Gastrocnemius medialis (tissue), 4 donors: ENCODE results near the gene SLC35E2B. TPM values are rescaled to one million over a fixed set of nuclear protein-coding genes. Genes with fewer than 3 reads are reported as not detected.
"Not testable (repeated sequence)": the region's sequence is repeated elsewhere in the genome, so short reads cannot be mapped to it uniquely, and the experiment has no call there.

Experiments
- ATAC-seq, 2 donors: fragments of 150-250 bp; one replicate each; pipeline ENCODE4 v1.9.1; 2016
- DNase-seq, 2 donors: peaks; one replicate each; pipeline ENCODE4 v3.0.0-alpha.2; 2019
- H3K27ac ChIP-seq, 4 donors: fragments of 200-600 bp; sonication (generic); 1 replicate in 1 of 4; 2 replicates in 3 of 4; pipeline ENCODE4 v1.5.1; 2016 to 2018; ENCODE audit warnings: mild to moderate bottlenecking in 2 of 4, moderate library complexity in 1 of 4
- H3K27me3 ChIP-seq, 3 donors: fragments of 200-600 bp; sonication (generic) in 2 of 3; 1 replicate in 1 of 3; 2 replicates in 2 of 3; pipeline versions ENCODE4 v1.5.1 to v1.6.0; 2016 to 2019; ENCODE audit warnings: mild to moderate bottlenecking in 1 of 3, moderate library complexity in 1 of 3
- H3K36me3 ChIP-seq, 2 donors: fragments of 200-600 bp; sonication (generic) in 1 of 2; one replicate each; pipeline ENCODE4 v1.5.1; 2017 to 2018
- H3K4me1 ChIP-seq, 2 donors: fragments of 200-600 bp; sonication (generic) in 1 of 2; one replicate each; pipeline ENCODE4 v1.5.1; 2016 to 2017; ENCODE audit warnings: mild to moderate bottlenecking in 2 of 2
- H3K4me3 ChIP-seq, 4 donors: fragments of 200-600 bp; sonication (generic) in 3 of 4; 1 replicate in 1 of 4; 2 replicates in 3 of 4; pipeline ENCODE4 v1.5.1; 2016 to 2019; ENCODE audit warnings: mild to moderate bottlenecking in 2 of 4
- H3K9me3 ChIP-seq, 3 donors: fragments of 200-600 bp; sonication (generic) in 2 of 3; 1 replicate in 1 of 3; 2 replicates in 2 of 3; pipeline ENCODE4 v1.5.1; 2016 to 2019
- POLR2A ChIP-seq, 2 donors: fragments of 450-650 bp; IDR thresholded peaks; one replicate each; pipeline ENCODE4 v1.6.1; 2017; ENCODE audit warnings: antibody characterized with exemption in 2 of 2, mild to moderate bottlenecking in 2 of 2, moderate library complexity in 2 of 2
- in situ Hi-C, 4 donors: fragments of 200-750 bp; cut with MboI; loops; one replicate each; pipeline versions ENCODE4 v1.15.0 to v1.8.0; 2017; ENCODE audit warnings: low sequenced_read_pairs in 4 of 4
- intact Hi-C: fragments of 100-400 bp; cut with DNase I; formaldehyde crosslinking; loops from one replicate; pipeline ENCODE4 v1.15.1; 2023; ENCODE audit warnings: low total_unique reads
- total RNA-seq, 4 donors: library from RNA; depleted of rRNA; stranded (reverse); fragments of >200 nt; gene quantifications; one replicate each; pipeline versions ENCODE4 v1.1.0 to v1.2.3, GENCODE V29; 2016
- TF ChIP-seq, protein P1 (sequence below), 5 experiments: fragments of 450-650 bp in 3 of 5; fragments of 200-600 bp in 2 of 5; sonication (generic) in 2 of 5; IDR thresholded peaks in 4 of 5; conservative IDR thresholded peaks in 1 of 5; 1 replicate in 4 of 5; 2 replicates in 1 of 5; pipeline ENCODE4 v1.5.1; 2016 to 2019; ENCODE audit warnings: antibody characterized with exemption in 5 of 5, mild to moderate bottlenecking in 3 of 5, moderate library complexity in 3 of 5

The SLC35E2B gene
- total RNA-seq, 4 donors from 2014 or later, result 13.5 to 21.8 (median 15.2) TPM

GRCh38 chr1:1703796-1704195, 11.2 kb upstream of the SLC35E2B start:
- ATAC-seq, result no peak
- TF ChIP-seq POLR2A (IDR thresholded peaks at IDR 0.05), result no peak
- TF ChIP-seq, protein P1, sequence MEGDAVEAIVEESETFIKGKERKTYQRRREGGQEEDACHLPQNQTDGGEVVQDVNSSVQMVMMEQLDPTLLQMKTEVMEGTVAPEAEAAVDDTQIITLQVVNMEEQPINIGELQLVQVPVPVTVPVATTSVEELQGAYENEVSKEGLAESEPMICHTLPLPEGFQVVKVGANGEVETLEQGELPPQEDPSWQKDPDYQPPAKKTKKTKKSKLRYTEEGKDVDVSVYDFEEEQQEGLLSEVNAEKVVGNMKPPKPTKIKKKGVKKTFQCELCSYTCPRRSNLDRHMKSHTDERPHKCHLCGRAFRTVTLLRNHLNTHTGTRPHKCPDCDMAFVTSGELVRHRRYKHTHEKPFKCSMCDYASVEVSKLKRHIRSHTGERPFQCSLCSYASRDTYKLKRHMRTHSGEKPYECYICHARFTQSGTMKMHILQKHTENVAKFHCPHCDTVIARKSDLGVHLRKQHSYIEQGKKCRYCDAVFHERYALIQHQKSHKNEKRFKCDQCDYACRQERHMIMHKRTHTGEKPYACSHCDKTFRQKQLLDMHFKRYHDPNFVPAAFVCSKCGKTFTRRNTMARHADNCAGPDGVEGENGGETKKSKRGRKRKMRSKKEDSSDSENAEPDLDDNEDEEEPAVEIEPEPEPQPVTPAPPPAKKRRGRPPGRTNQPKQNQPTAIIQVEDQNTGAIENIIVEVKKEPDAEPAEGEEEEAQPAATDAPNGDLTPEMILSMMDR (IDR thresholded peaks at IDR 0.05 in 4 of 5, conservative IDR thresholded peaks at IDR 0.05 in 1 of 5), result no peak
- no peak for DNase-seq
- Histone ChIP-seq H3K9me3 (no peaks in the 10 kb centered on the region), H3K4me3 (no peak overlapping the region), H3K36me3 (peaks cover 0 to 19% of the 10 kb centered on the region in 2 donors), H3K4me1 (no peaks in the 10 kb centered on the region), H3K27me3 (no peaks in the 10 kb centered on the region), H3K27ac (no peak overlapping the region)
- intact Hi-C loops (no loop called here), in situ Hi-C loops (no loop called here)

GRCh38 chr1:1702506-1702905, 9.9 kb upstream of the SLC35E2B start:
- in situ Hi-C loops, H3K27ac ChIP-seq, intact Hi-C loops, H3K4me3 ChIP-seq, H3K9me3 ChIP-seq, ATAC-seq, H3K4me1 ChIP-seq, DNase-seq, H3K27me3 ChIP-seq: not testable (repeated sequence)
- peaks cover 0 to 19% of the 10 kb centered on the region in 2 donors for H3K36me3 ChIP-seq

GRCh38 chr1:1700557-1700956, 8.0 kb upstream of the SLC35E2B start:
- DNase-seq, ATAC-seq, in situ Hi-C loops, H3K4me3 ChIP-seq, intact Hi-C loops, H3K27ac ChIP-seq, H3K27me3 ChIP-seq, H3K4me1 ChIP-seq, H3K9me3 ChIP-seq: not testable (repeated sequence)
- peaks cover 0 to 14% of the 10 kb centered on the region in 2 donors for H3K36me3 ChIP-seq

GRCh38 chr1:1700067-1700466, 7.5 kb upstream of the SLC35E2B start:
- H3K4me1 ChIP-seq, ATAC-seq, H3K27ac ChIP-seq, H3K4me3 ChIP-seq, in situ Hi-C loops, intact Hi-C loops, H3K9me3 ChIP-seq, DNase-seq, H3K27me3 ChIP-seq: not testable (repeated sequence)
- peaks cover 0 to 14% of the 10 kb centered on the region in 2 donors for H3K36me3 ChIP-seq

GRCh38 chr1:1699061-1699460, 6.5 kb upstream of the SLC35E2B start:
- intact Hi-C loops, result not testable (repeated sequence)

GRCh38 chr1:1697358-1698183, 5.0 kb upstream of the SLC35E2B start:
- in situ Hi-C loops, H3K27me3 ChIP-seq, H3K4me3 ChIP-seq, H3K27ac ChIP-seq, H3K9me3 ChIP-seq, H3K4me1 ChIP-seq, H3K36me3 ChIP-seq, DNase-seq, intact Hi-C loops, ATAC-seq: not testable (repeated sequence)

More at GRCh38 chr1:1699061-1699460, 6.5 kb upstream of the SLC35E2B start:
- H3K9me3 ChIP-seq, ATAC-seq, DNase-seq, in situ Hi-C loops, H3K27me3 ChIP-seq, H3K27ac ChIP-seq, H3K4me3 ChIP-seq, H3K4me1 ChIP-seq, H3K36me3 ChIP-seq: not testable (repeated sequence)

DNA sequence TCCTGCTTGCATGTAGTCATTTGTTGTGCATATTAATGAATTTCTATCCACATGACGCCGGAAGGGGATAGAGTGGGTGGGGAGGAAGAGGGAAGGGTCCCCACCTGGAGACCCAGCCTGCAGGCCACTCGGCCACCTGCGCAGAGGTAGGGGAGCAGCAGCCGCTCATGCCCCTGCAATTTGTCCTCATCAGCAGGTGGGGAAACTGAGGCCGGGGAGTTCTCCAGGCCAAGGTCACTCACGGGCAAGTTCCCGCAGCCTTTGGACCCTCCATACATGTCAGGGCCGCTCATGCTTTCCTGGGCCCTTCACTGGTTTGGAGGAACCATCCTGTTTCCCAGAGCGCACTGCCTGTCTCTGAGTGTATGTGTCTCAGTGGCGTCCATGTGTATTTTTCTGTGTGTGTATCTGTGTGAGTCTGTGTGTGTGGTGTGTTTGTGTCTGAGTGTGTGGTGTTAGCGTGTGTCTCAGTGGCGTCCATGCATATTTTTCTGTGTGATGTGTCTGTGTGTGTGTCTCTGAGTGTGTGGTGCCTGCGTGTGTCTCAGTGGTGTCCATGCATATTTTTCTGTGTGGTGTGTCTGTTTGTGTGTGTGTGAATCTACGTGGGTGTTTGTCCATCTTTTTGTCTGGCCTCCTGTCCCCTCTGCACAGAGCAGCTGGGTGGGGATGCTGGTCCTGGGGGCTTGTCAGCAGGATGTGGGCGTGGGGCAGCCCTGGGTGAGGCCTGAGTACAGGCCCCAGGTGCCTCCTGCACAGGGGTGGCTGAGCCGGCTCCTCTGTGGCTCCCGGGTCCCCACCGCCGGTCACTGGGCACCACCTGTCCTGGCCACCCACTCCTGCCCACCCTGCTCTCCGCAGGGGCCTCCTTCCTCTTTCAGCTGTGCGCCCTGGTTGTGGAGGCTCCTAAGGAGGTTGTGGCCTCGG, 4.1 kb upstream of the SLC35E2B start:
- H3K27ac ChIP-seq, H3K4me1 ChIP-seq, intact Hi-C loops, H3K27me3 ChIP-seq, H3K9me3 ChIP-seq, H3K4me3 ChIP-seq, H3K36me3 ChIP-seq, ATAC-seq, in situ Hi-C loops, DNase-seq: not testable (repeated sequence)
